Type B pancreatic cell (in vitro differentiated cells): ENCODE data around the gene IGSF9B. TPM values are rescaled to one million over a fixed set of nuclear protein-coding genes. Genes with fewer than 3 reads are reported as not detected.

Experiments
- DNase-seq: peaks from one replicate; pipeline ENCODE4 v3.0.0; 2021; ENCODE audit warnings: mixed read lengths; ENCODE audit not compliant: unreplicated experiment; ENCODE audit errors: extremely low spot score
- H3K27ac Mint-ChIP-seq: 2 replicates; pipeline ENCODE4 v1.8.0; 2021; ENCODE audit warnings: mild to moderate bottlenecking, mixed read lengths
- H3K27me3 Mint-ChIP-seq: 2 replicates; pipeline ENCODE4 v1.8.0; 2021; ENCODE audit warnings: mixed read lengths
- H3K36me3 Mint-ChIP-seq: 2 replicates; pipeline ENCODE4 v1.8.0; 2021; ENCODE audit warnings: mixed read lengths
- H3K4me1 Mint-ChIP-seq: one replicate; pipeline ENCODE4 v1.8.0; 2021; ENCODE audit warnings: mixed read lengths; ENCODE audit not compliant: unreplicated experiment
- H3K4me3 Mint-ChIP-seq: 2 replicates; pipeline ENCODE4 v1.8.0; 2021; ENCODE audit warnings: mild to moderate bottlenecking, mixed read lengths
- H3K9me3 Mint-ChIP-seq: 2 replicates; pipeline ENCODE4 v1.8.0; 2021; ENCODE audit warnings: mixed read lengths
- CTCF ChIP-seq: fragments of 200-600 bp; sonication (generic); conservative IDR thresholded peaks from 2 replicates; pipeline ENCODE4 v1.5.0; 2021; ENCODE audit warnings: antibody characterized with exemption, mild to moderate bottlenecking
- total RNA-seq: library from RNA; stranded (reverse); gene quantifications from 2 replicates; pipeline ENCODE4 v1.2.1, GENCODE V29; 2021; ENCODE audit warnings: low replicate concordance

Gene IGSF9B
- total RNA-seq, 1 donor from 2014 or later = 10.6 TPM

DNA sequence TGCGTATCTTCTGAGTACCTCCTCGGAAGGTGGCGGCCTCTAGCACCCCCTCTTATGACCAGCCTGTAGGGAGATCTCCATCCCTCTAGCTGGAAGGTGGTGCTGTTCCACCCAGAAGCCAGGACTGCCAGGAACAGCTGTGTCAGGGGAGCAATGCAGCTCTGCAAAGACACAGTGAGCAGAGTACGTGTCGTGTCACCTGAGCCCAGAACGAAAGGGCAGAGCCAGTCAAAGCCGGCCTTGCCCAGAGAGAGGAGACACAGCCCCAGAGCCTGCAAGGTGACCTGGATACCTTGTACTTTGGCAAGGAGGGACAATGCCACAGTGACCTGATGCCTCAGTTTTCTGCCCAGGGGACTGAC lies 18.7 kb upstream of the IGSF9B start:
- peaks cover 69% of the 10 kb centered on the region for H3K27me3 Mint-ChIP-seq
- no peak overlapping the region for H3K4me3 Mint-ChIP-seq
- no peak for TF ChIP-seq CTCF
- no peak for DNase-seq
- H3K9me3 Mint-ChIP-seq = no peaks in the 10 kb centered on the region
- no peak overlapping the region for H3K27ac Mint-ChIP-seq
- H3K4me1 Mint-ChIP-seq = no peaks in the 10 kb centered on the region
- H3K36me3 Mint-ChIP-seq = no peaks in the 10 kb centered on the region

GRCh38 chr11:133974836-133975487 lies 18.2 kb upstream of the IGSF9B start:
- Mint-ChIP-seq H3K27ac (no peak overlapping the region), H3K9me3 (no peaks in the 10 kb centered on the region), H3K4me1 (no peaks in the 10 kb centered on the region), H3K36me3 (no peaks in the 10 kb centered on the region), H3K4me3 (no peak overlapping the region), H3K27me3 (peaks cover 70% of the 10 kb centered on the region)
- no peak for TF ChIP-seq CTCF
- no peak for DNase-seq

DNA sequence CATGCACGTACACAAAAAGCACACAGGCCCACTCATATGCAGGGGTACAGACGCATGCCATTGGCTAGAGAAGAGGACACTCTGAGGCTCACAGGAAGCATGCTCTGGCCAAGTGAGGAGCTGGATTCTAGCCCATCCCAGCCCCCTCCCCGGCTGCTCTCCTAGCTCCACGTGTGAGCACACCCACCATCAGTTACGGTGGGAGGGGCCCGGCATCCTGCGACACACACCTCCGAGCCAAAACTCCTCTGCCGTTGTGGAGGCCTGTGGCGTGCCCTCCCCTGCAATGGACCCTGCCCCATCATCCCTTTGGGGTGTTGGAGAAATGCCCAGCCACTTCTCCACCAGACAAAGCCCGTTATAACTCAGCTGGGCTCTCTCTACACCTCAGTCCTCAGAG lies 15.1 kb upstream of the IGSF9B start:
- H3K4me3 Mint-ChIP-seq = no peak overlapping the region
- no peak for DNase-seq
- no peaks in the 10 kb centered on the region for H3K9me3 Mint-ChIP-seq
- H3K27me3 Mint-ChIP-seq = peaks cover 84% of the 10 kb centered on the region
- no peak overlapping the region for H3K27ac Mint-ChIP-seq
- H3K36me3 Mint-ChIP-seq = no peaks in the 10 kb centered on the region
- no peak for TF ChIP-seq CTCF
- H3K4me1 Mint-ChIP-seq = no peaks in the 10 kb centered on the region

DNA sequence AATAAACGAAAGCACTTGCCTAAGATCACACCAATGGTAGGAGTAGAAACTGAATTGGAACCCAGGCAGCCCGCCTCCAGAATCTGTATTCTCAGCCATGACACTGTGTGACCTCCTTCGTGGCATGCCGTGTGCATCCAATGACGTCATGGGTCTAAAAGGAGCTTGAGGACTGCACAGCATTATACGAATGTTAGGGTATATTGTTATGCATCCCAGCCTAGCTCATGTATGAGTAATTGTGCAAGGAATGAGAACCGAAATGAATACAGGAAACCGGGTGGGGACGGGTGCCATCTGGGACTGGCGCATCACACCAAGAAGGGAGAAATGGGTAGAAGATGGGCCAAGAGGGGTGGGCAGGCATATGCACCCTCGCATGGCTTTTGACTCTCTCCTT lies 12.3 kb upstream of the IGSF9B start:
- H3K4me1 Mint-ChIP-seq = peaks cover 17% of the 10 kb centered on the region
- no peak for DNase-seq
- H3K27me3 Mint-ChIP-seq = peaks cover 89% of the 10 kb centered on the region
- no peaks in the 10 kb centered on the region for H3K9me3 Mint-ChIP-seq
- H3K4me3 Mint-ChIP-seq = no peak overlapping the region
- no peak for TF ChIP-seq CTCF
- no peak overlapping the region for H3K27ac Mint-ChIP-seq
- H3K36me3 Mint-ChIP-seq = no peaks in the 10 kb centered on the region

- peaks cover 86% of the 10 kb centered on the region for H3K27me3 Mint-ChIP-seq
- H3K27ac Mint-ChIP-seq = no peak overlapping the region
- no peak for DNase-seq
- H3K36me3 Mint-ChIP-seq = no peaks in the 10 kb centered on the region
- no peak for TF ChIP-seq CTCF
- no peaks in the 10 kb centered on the region for H3K9me3 Mint-ChIP-seq
- H3K4me3 Mint-ChIP-seq = no peak overlapping the region
- H3K4me1 Mint-ChIP-seq = peaks cover 17% of the 10 kb centered on the region
Measured at GRCh38 chr11:133968300-133968699, 11.5 kb upstream of the IGSF9B start.
